ENCODE measurements around the gene LENG8.

GRCh38 chr19:54400913-54401312 lies 48.1 kb upstream of the LENG8 start:
- TF ChIP-seq ZFP3 (CRISPR knock-in tag; IDR thresholded peaks at IDR 0.05) (no peak), PPARA (CRISPR knock-in tag; IDR thresholded peaks at IDR 0.05; ENCODE audit: borderline replicate concordance) (no peak), PATZ1 (CRISPR knock-in tag; IDR thresholded peaks at IDR 0.05; ENCODE audit: borderline replicate concordance) (no peak), ARNTL (CRISPR knock-in tag; IDR thresholded peaks at IDR 0.05; ENCODE audit: borderline replicate concordance, low read depth) (no peak), OSR1 (CRISPR knock-in tag; IDR thresholded peaks at IDR 0.05) (no peak), ZNF8 (CRISPR knock-in tag; IDR thresholded peaks at IDR 0.05) (no peak), ZFP30 (CRISPR knock-in tag; IDR thresholded peaks at IDR 0.05) (no peak), TOX (CRISPR knock-in tag; IDR thresholded peaks at IDR 0.05; ENCODE audit: borderline replicate concordance) (no peak)
